HG03175 (cell line): ENCODE measurements around the gene CFAP299.
"Not testable (repeated sequence)": the region's sequence is repeated elsewhere in the genome, so short reads cannot be mapped to it uniquely, and the experiment has no call there.

Experiments used
- ATAC-seq: cut with Tn5 transposase; IDR thresholded peaks from one replicate; pipeline ENCODE4 v1.9.1; 2021; ENCODE audit warnings: mild to moderate bottlenecking, moderate library complexity; ENCODE audit not compliant: unreplicated experiment

Gene CFAP299

DNA sequence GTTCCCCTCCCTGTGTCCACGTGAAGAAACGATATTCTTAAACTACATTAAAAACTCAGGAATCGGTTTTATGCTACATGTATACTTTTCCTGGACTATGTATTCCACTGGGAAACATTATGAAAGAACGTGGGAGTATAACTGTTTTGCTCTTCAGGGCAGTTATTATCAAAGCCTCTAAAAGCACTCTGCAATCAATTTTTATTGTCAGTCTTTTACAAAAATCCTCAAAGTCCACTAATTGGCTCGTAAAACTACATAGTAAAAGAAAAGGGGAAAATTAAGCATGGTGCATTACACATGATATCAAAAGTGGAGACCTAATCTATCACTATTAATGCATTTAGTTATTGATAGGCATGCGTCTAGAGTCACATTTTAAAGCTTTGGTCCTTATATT is 11.4 kb upstream of the CFAP299 start:
- no peak for ATAC-seq

DNA sequence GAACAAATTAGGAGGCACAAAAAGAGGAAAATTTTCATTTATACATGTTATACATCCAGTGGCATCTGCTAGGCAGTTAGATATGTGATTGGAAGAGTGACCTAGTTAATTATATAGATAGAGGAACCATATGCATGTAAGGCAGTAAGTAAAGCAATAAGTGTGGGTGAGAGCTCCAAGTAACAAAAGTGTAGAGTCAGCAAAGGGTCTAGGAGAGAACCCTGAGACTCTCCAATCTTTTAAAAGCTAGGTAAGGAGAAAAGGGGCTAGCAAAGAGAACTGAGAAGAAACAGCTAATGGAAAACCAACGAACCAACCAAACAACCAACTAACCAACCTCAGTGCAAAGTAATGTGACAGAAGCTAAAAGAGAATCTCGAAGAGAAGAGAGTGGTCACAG is 3.8 kb upstream of the CFAP299 start:
- no peak for ATAC-seq

DNA sequence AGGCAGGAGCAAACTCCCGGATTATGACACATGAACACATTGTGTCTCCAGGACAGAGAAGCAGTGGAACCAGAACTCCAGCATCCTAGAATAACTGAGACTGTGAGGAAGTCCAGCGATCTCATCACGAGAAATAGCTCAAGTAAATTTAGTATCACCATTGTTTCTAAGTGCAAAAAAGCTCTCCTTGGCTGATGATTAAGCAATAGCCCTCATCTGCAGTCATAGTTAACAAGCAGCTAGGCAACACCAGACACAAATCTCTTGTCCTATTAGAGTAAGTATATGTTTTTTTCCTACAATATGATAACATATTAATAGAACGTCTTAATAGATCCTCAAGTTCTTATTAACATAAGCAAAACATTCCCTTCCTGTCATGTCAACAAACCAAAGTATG is 2.4 kb upstream of the CFAP299 start:
- no peak for ATAC-seq

GRCh38 chr4:80334568-80334967 is 962 bp upstream of the CFAP299 start:
- no peak for ATAC-seq

GRCh38 chr4:80335226-80335553 is 340 bp upstream of the CFAP299 start:
- no peak for ATAC-seq

- no peak for ATAC-seq
Observed at GRCh38 chr4:80336582-80336981, 1.1 kb downstream of the CFAP299 start.

DNA sequence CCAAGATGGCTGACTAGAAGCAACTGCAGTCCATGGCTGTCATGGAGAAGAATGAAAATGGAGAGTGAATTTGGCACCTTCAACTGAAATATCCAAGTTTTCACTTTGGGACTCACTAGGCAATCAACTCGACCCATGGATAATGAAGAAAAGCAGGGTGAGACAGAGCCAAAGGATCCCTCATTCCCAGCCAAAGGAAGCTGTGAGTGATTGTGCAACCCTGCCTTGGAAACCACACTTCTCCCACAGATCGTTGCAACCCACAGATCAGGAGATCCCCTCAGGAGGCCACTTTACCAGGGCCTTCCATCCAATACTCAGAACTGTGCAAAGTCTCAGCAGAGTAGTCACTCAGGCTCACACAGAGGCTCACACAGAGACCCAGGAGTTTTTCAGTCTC is 4.5 kb downstream of the CFAP299 start:
- ATAC-seq: no peak

- ATAC-seq: not testable (repeated sequence)
Observed at GRCh38 chr4:80342684-80343083, 7.2 kb downstream of the CFAP299 start.

DNA sequence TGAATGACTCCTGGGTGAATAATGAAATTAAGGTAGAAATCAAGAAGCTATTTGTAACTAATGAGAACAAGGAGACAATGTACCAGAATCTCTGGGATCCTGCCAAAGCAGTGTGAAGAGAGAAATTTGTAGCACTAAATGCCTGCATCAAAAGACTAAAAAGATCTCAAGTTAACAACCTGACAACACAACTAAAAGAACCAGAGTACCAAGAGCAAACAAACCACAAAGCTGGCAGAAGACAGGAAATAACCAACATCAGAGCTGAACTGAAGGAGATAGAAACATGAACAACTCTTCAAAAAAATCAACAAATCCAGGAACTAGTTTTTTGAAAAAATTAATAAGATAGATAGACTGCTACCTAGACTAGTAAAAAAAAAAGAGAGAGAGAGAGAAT is 8.4 kb downstream of the CFAP299 start:
- no peak for ATAC-seq

- ATAC-seq: no peak
Observed at GRCh38 chr4:80360084-80360483, 24.6 kb downstream of the CFAP299 start.

- ATAC-seq: no peak
Observed at GRCh38 chr4:80360900-80361299, 25.4 kb downstream of the CFAP299 start.

DNA sequence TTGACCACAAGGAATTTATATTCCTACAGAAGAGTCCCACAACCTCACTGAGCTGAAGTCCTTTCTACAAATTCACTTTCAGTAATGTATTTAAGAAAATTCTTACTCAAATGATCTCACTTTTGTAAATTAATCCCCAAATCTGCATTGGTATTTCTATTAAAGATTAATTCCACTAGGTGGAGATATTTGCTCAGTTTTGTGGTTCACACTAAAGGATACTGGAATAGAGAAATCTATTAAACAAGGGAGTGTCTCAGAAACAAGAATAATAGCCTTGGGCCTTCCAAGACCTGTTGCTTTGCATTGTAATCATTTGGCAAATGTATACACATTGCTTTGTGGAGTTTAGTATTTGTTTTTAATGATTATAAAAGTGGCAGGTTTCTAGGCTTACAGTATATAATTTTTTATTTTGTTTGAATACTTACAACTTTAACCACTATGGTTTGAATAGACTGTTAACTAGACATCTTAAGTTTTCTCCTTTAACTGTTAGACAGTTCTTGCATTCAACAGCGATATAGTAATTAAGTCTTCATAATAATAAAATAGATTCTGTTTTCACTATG is 25.9 kb downstream of the CFAP299 start:
- no peak for ATAC-seq

- no peak for ATAC-seq
Observed at GRCh38 chr4:80362578-80363181, 27.1 kb downstream of the CFAP299 start.

- ATAC-seq: peak; percentile 91
Observed at GRCh38 chr4:80365928-80366327, 30.4 kb downstream of the CFAP299 start.

GRCh38 chr4:80367737-80368136 is 32.2 kb downstream of the CFAP299 start:
- no peak for ATAC-seq

- ATAC-seq: no peak
Observed at GRCh38 chr4:80370635-80371034, 35.1 kb downstream of the CFAP299 start.

DNA sequence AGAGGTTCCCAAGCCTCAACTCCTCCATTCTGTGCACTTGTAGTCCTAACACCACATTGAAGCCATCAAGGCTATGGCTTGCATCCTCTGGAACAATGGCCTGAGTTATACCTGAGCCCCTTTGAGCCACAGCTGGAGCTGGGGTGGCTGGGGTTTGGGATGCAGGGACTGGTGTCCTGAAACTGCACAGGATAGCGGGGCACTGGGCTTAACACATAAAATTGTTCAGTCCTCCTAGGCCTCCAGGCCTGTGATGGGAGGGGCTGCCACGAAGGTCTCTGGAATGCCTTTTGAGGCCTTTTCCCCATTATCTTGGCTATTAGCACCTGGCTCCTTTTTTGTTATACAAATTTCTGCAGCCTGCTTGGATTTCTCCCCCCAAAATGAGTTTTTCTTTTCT is 35.5 kb downstream of the CFAP299 start:
- no peak for ATAC-seq

- ATAC-seq: no peak
Observed at GRCh38 chr4:80374180-80374579, 38.6 kb downstream of the CFAP299 start.

DNA sequence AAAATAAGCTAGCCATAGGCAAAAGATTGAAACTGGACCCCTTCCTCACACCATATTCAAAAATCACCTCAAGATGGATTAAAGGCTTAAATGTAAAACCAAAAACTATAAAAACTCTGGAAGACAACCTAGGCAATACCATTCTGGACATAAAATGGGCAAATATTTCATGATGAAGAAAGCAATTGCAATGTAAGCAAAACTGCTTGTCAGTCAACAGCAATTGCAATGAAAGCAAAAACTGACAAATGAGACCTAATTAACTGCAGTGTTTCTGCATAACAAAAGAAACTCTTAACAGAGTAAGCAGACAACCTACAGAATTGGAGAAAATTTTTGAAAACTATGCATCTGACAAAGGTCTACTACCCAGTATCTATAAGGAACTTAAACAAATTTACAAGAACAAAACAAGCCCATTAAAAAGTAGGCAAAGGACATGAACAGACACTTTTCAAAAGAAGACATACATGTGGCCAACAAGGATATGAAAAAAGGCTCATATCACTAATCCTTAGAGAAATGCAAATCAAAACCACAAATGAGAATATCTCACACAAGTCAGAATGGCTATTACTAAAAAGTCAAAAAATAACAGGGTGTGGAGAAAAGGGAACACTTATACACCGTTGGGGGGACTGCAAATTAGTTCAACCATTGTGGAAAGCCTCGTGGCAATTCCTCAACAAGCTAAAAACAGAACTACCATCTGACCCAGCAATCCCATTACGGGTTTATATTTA is 46.7 kb downstream of the CFAP299 start:
- no peak for ATAC-seq

- no peak for ATAC-seq
Observed at GRCh38 chr4:80385397-80386280, 50.1 kb downstream of the CFAP299 start.

DNA sequence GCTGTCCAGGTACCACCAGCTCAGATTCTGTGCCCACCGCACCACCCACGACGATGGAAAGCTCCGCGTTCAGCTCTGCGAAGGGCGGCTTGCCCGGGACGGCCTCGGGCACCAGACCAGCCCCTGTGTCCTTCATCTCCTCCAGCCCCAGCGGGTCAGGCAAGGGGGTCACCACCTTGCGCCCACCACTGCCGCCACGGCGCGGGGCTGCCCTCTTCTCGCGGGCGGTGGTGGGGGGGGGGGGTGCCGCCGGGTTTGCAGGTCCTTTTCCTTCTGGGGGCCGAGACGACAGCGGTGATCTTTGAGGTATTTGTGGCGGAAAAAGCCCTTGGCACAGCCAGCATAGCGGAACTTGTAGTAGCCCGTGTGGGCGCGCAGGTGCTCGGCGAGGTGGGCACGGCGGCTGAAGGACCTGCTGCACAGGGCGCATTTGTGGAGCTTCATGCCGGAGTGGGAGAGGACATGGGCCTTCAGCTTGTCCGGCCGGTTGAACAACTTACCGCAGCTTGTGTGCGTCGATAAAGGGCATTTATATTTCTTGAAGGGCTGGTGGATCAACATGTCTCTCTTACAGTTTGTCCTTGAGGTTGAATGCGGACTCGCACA is 50.9 kb downstream of the CFAP299 start:
- no peak for ATAC-seq
